HCT116 (cell line): ENCODE measurements around the gene BMP2K. TPM values are rescaled to one million over a fixed set of nuclear protein-coding genes. Genes with fewer than 3 reads are reported as not detected.
"Not testable (repeated sequence)": the region's sequence is repeated elsewhere in the genome, so short reads cannot be mapped to it uniquely, and the experiment has no call there.

Experiments used
- ATAC-seq: fragments of 200-7000 bp; cut with Tn5 transposase; 2 replicates; pipeline ENCODE4 v1.9.1; 2020; ENCODE audit warnings: mild to moderate bottlenecking, moderate library complexity
- BruUV-seq: library from RNA; stranded (reverse); fragments of 400-500 nt; replicated peaks from 2 replicates; lab custom pipeline; 2021; lab: Mats Ljungman, UMichigan
- CTCF ChIA-PET: fragments of 300-600 bp; sonication (Branson Sonifier 250); formaldehyde crosslinking; loops from one replicate; lab custom pipeline; 2021; ENCODE audit warnings: antibody characterized with exemption; lab: Charles Lee
- POLR2A ChIA-PET: fragments of 300-600, 350-600 bp; sonication (Branson Sonifier 250); formaldehyde crosslinking; loops from one replicate; lab custom pipeline; 2021; ENCODE audit warnings: antibody characterized with exemption; lab: Charles Lee
- RAD21 ChIA-PET, 2 experiments: fragments of 300-600 bp; sonication (Branson Sonifier 250); formaldehyde crosslinking; loops; one replicate each; lab custom pipeline; 2023; ENCODE audit warnings: low total read pairs in 2 of 2; ENCODE audit not compliant: uncharacterized antibody in 2 of 2, unreplicated experiment in 2 of 2, low non-redundant PET in 1 of 2; lab: Charles Lee
- DNase-seq: peaks from one replicate; pipeline ENCODE4 v3.0.0-alpha.2; 2010; ENCODE audit warnings: low read depth, low spot score
- H2AFZ ChIP-seq: fragments of 200-600 bp; shearing (Covaris generic), sonication (generic); 2 replicates; pipeline ENCODE4 v1.6.1; 2017; ENCODE audit warnings: low read depth, mixed run types, mixed read lengths, antibody characterized with exemption, low read length; ENCODE audit not compliant: poor library complexity, severe bottlenecking
- H3K27ac ChIP-seq: 2 replicates; pipeline ENCODE4 v1.5.1; 2012; ENCODE audit warnings: low read depth, low read length
- H3K27me3 ChIP-seq: fragments of 200-600 bp; sonication (generic); 2 replicates; pipeline ENCODE4 v1.6.1; 2016; ENCODE audit warnings: mixed run types, low read length, mixed read lengths; ENCODE audit not compliant: insufficient read depth
- H3K36me3 ChIP-seq, 2 experiments: fragments of 200-500 bp in 1 of 2; fragments of 200-600 bp in 1 of 2; sonication (Bioruptor generic) in 1 of 2; sonication (generic) in 1 of 2; 2 replicates each; pipeline versions ENCODE4 v1.5.1 to v1.6.1; 2014 to 2016; ENCODE audit warnings: low read length in 2 of 2, inconsistent platforms in 1 of 2, mixed read lengths in 1 of 2, mixed run types in 1 of 2; ENCODE audit not compliant: insufficient read depth in 2 of 2, control insufficient read depth in 1 of 2
- H3K4me1 ChIP-seq, 2 experiments: fragments of 200-600 bp in 1 of 2; sonication (generic) in 1 of 2; 2 replicates each; pipeline versions ENCODE4 v1.5.1 to v1.6.1; 2012 to 2017; ENCODE audit warnings: low read length in 2 of 2, inconsistent platforms in 1 of 2, mild to moderate bottlenecking in 1 of 2, mixed read lengths in 1 of 2, mixed run types in 1 of 2, moderate library complexity in 1 of 2; ENCODE audit not compliant: insufficient read depth in 2 of 2, control insufficient read depth in 1 of 2
- H3K4me2 ChIP-seq: fragments of 200-600 bp; sonication (generic); 2 replicates; pipeline ENCODE4 v1.6.1; 2017; ENCODE audit warnings: mixed run types, low read length, mixed read lengths
- H3K4me3 ChIP-seq, 2 experiments: fragments of 200-600 bp in 1 of 2; sonication (generic) in 1 of 2; replicated peaks in 1 of 2; 2 replicates each; pipeline ENCODE4 v1.5.1; 2011 to 2016; ENCODE audit warnings: low read length in 2 of 2, control low read depth in 1 of 2, low read depth in 1 of 2, mild to moderate bottlenecking in 1 of 2, mixed read lengths in 1 of 2, mixed run types in 1 of 2
- H3K79me2 ChIP-seq: fragments of 200-600 bp; sonication (generic); 2 replicates; pipeline ENCODE4 v1.6.1; 2017; ENCODE audit warnings: mild to moderate bottlenecking, mixed run types, low read length, moderate library complexity, mixed read lengths; ENCODE audit not compliant: insufficient read depth
- H3K9ac ChIP-seq: fragments of 200-600 bp; sonication (generic); 2 replicates; pipeline ENCODE4 v1.6.1; 2016; ENCODE audit warnings: low read length, mixed read lengths
- H3K9me2 ChIP-seq: fragments of 200-600 bp; sonication (generic), shearing (Covaris generic); 2 replicates; pipeline ENCODE4 v1.6.1; 2017; ENCODE audit warnings: mixed run types, mild to moderate bottlenecking, moderate library complexity; ENCODE audit not compliant: insufficient read depth
- H3K9me3 ChIP-seq, 2 experiments: fragments of 200-500 bp in 1 of 2; fragments of 200-600 bp in 1 of 2; sonication (Bioruptor generic) in 1 of 2; sonication (generic) in 1 of 2; 2 replicates each; pipeline ENCODE4 v1.6.1; 2014 to 2017; ENCODE audit warnings: low read length in 2 of 2, mixed read lengths in 2 of 2, inconsistent platforms in 1 of 2, low read depth in 1 of 2, mild to moderate bottlenecking in 1 of 2, mixed run types in 1 of 2, moderate library complexity in 1 of 2; ENCODE audit not compliant: control insufficient read depth in 1 of 2, insufficient read depth in 1 of 2
- H4K20me1 ChIP-seq: fragments of 200-600 bp; sonication (generic), shearing (Covaris generic); 2 replicates; pipeline ENCODE4 v1.6.1; 2017; ENCODE audit warnings: mixed run types, mild to moderate bottlenecking, moderate library complexity; ENCODE audit not compliant: insufficient read depth
- CBX3 ChIP-seq: IDR thresholded peaks from 2 replicates; pipeline ENCODE4 v1.6.1; 2012; ENCODE audit warnings: low read depth
- CTCF ChIP-seq, 3 experiments: fragments of 200-600 bp in 1 of 3; sonication (generic) in 1 of 3; IDR thresholded peaks in 2 of 3; conservative IDR thresholded peaks in 1 of 3; 2 replicates each; pipeline ENCODE4 v1.5.1; 2012 to 2017; ENCODE audit warnings: low read depth in 2 of 3, low read length in 2 of 3, antibody characterized with exemption in 1 of 3, borderline replicate concordance in 1 of 3, control low read depth in 1 of 3, mild to moderate bottlenecking in 1 of 3, mixed read lengths in 1 of 3, mixed run types in 1 of 3, moderate library complexity in 1 of 3; ENCODE audit not compliant: insufficient read depth in 1 of 3
- EGR1 ChIP-seq: IDR thresholded peaks from 2 replicates; pipeline ENCODE4 v1.6.1; 2012; ENCODE audit warnings: low read depth
- EZH2phosphoT487 ChIP-seq: fragments of 200-600 bp; IDR thresholded peaks from 2 replicates; pipeline ENCODE4 v1.6.1; 2018; ENCODE audit warnings: antibody characterized with exemption, borderline replicate concordance
- JUND ChIP-seq: IDR thresholded peaks from 2 replicates; pipeline ENCODE4 v1.6.1; 2012
- MAX ChIP-seq: IDR thresholded peaks from 2 replicates; pipeline ENCODE4 v1.6.1; 2012
- POLR2A ChIP-seq: IDR thresholded peaks from 2 replicates; pipeline ENCODE4 v1.7.0; 2011; ENCODE audit warnings: borderline replicate concordance; ENCODE audit not compliant: insufficient read depth, insufficient read length; ENCODE audit errors: extremely low read depth
- POLR2AphosphoS5 ChIP-seq: IDR thresholded peaks from 2 replicates; pipeline ENCODE4 v1.6.1; 2011; ENCODE audit warnings: mild to moderate bottlenecking, low read depth, low read length, moderate library complexity
- REST ChIP-seq: IDR thresholded peaks from 2 replicates; pipeline ENCODE4 v1.6.1; 2012; ENCODE audit warnings: low read depth
- SP1 ChIP-seq: IDR thresholded peaks from 2 replicates; pipeline ENCODE4 v1.6.1; 2012; ENCODE audit warnings: low read depth
- SRF ChIP-seq: IDR thresholded peaks from 2 replicates; pipeline ENCODE4 v1.6.1; 2012; ENCODE audit warnings: low read depth
- TCF7L2 ChIP-seq: IDR thresholded peaks from 2 replicates; pipeline ENCODE4 v1.7.0; 2011; ENCODE audit warnings: borderline replicate concordance, inconsistent platforms; ENCODE audit not compliant: insufficient read depth, insufficient read length; ENCODE audit errors: extremely low read depth
- ZBTB33 ChIP-seq: IDR thresholded peaks from 2 replicates; pipeline ENCODE4 v1.6.1; 2011; ENCODE audit warnings: mild to moderate bottlenecking, low read length, moderate library complexity; ENCODE audit not compliant: insufficient replicate concordance; ENCODE audit errors: extremely low read depth
- ZFX ChIP-seq: fragments of 450-650 bp; IDR thresholded peaks from 2 replicates; pipeline ENCODE4 v1.6.1; 2017
- ZNF274 ChIP-seq: fragments of 200-500 bp; sonication (Bioruptor generic); IDR thresholded peaks from 2 replicates; pipeline ENCODE4 v1.6.1; 2014; ENCODE audit warnings: mild to moderate bottlenecking, low read depth, low read length, inconsistent platforms
- intact Hi-C: fragments of 100-400 bp; cut with micrococcal nuclease; formaldehyde crosslinking; loops from 2 replicates; pipeline ENCODE4 v1.10.0; 2022
- total RNA-seq: library from RNA; stranded (reverse); gene quantifications from one replicate; pipeline ENCODE4 v1.2.1, GENCODE V29; 2021; ENCODE audit not compliant: unreplicated experiment

Gene BMP2K
- total RNA-seq, 1 experiment from 2014 or later = 27.7 TPM

GRCh38 chr4:78829296-78829695, 53.1 kb downstream of the BMP2K start:
- H3K9me2 ChIP-seq = no peaks in the 10 kb centered on the region
- no peak overlapping the region for H2AFZ ChIP-seq
- H3K9me3 ChIP-seq = no peaks in the 10 kb centered on the region
- H4K20me1 ChIP-seq = no peaks in the 10 kb centered on the region
- no peak overlapping the region for H3K9ac ChIP-seq
- TF ChIP-seq POLR2AphosphoS5 = no peak
- TF ChIP-seq JUND = no peak
- TF ChIP-seq POLR2A = no peak
- TF ChIP-seq TCF7L2 = no peak
- TF ChIP-seq ZBTB33 = no peak
- no peak for TF ChIP-seq ZNF274
- TF ChIP-seq SRF = no peak
- TF ChIP-seq ZFX = no peak
- TF ChIP-seq CTCF (IDR thresholded peaks at IDR 0.05 in 2 of 3, conservative IDR thresholded peaks at IDR 0.05 in 1 of 3; ENCODE audit: borderline replicate concordance in 1 of 3, insufficient read depth in 1 of 3, low read depth in 2 of 3, low read length in 2 of 3) = no peak
- no peak for TF ChIP-seq CBX3
- TF ChIP-seq MAX = no peak
- TF ChIP-seq EGR1 = no peak
- no peak for TF ChIP-seq EZH2phosphoT487
- TF ChIP-seq SP1 = no peak
- no peak for TF ChIP-seq REST
- H3K4me3 ChIP-seq = no peak overlapping the region
- ChIA-PET RAD21 (no interaction called here), POLR2A (no interaction called here), CTCF (no interaction called here)
- no peak overlapping the region for H3K27ac ChIP-seq
- H3K36me3 ChIP-seq = no peaks in the 10 kb centered on the region; a peak in 1 of 4 replicates
- no peaks in the 10 kb centered on the region for H3K79me2 ChIP-seq
- ATAC-seq (no peak), DNase-seq (no peak)
- no peak overlapping the region for H3K4me2 ChIP-seq
- H3K27me3 ChIP-seq = no peaks in the 10 kb centered on the region
- intact Hi-C loops = no loop called here
- BruUV-seq = no TSS peak
- no peaks in the 10 kb centered on the region for H3K4me1 ChIP-seq

GRCh38 chr4:78839676-78840075, 63.5 kb downstream of the BMP2K start:
- H3K9me2 ChIP-seq, H3K4me1 ChIP-seq, H4K20me1 ChIP-seq, ATAC-seq, H3K4me3 ChIP-seq, H2AFZ ChIP-seq, H3K9me3 ChIP-seq, H3K9ac ChIP-seq, CTCF ChIA-PET, H3K4me2 ChIP-seq, H3K79me2 ChIP-seq, DNase-seq, H3K36me3 ChIP-seq, intact Hi-C loops, RAD21 ChIA-PET, BruUV-seq, POLR2A ChIA-PET, H3K27ac ChIP-seq, H3K27me3 ChIP-seq: not testable (repeated sequence)
